ENCODE results near the gene CTSF. TPM values are rescaled to one million over a fixed set of nuclear protein-coding genes. Genes with fewer than 3 reads are reported as not detected.

The CTSF gene
- total RNA-seq, 4 donors from 2014 or later: 49.1 to 87.0 (median 60.6) TPM

DNA sequence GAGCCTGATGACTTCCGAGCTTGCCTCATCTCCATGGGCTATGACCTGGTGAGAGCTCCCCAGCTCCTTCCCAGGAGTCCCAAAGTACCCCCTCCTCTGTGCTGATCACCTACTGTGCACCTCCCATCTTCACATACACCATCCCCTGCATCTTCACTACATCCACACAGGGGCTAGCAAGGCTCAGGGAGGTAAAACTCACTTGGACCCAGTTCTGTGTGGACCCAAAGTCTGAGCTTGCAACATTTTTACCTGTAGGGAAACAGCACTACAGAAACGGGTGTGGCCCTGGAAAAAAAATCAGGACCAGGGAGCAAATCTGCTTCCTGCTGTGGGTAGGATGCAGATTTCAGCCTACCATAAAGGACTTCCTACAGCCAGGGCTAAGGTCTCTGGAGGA is 6.1 kb downstream of the CTSF start:
- intact Hi-C loops (cut with DNase I; ENCODE audit: low total_unique reads): no loop called here
- Histone ChIP-seq H3K36me3 (peaks cover 0 to 21% of the 10 kb centered on the region in 2 donors), H3K4me3 (no peak overlapping the region), H3K4me1 (peaks cover 6 to 14% of the 10 kb centered on the region in 2 donors), H3K9me3 (no peaks in the 10 kb centered on the region), H3K27ac (no peak overlapping the region), H3K27me3 (peaks cover 0 to 6% (median 0%) of the 10 kb centered on the region in 3 donors)
- no peak for ATAC-seq
- in situ Hi-C loops (cut with MboI; ENCODE audit: low sequenced_read_pairs in 4 of 4): no loop called here
- TF ChIP-seq POLR2A (IDR thresholded peaks at IDR 0.05): no peak
- TF ChIP-seq, protein P1, sequence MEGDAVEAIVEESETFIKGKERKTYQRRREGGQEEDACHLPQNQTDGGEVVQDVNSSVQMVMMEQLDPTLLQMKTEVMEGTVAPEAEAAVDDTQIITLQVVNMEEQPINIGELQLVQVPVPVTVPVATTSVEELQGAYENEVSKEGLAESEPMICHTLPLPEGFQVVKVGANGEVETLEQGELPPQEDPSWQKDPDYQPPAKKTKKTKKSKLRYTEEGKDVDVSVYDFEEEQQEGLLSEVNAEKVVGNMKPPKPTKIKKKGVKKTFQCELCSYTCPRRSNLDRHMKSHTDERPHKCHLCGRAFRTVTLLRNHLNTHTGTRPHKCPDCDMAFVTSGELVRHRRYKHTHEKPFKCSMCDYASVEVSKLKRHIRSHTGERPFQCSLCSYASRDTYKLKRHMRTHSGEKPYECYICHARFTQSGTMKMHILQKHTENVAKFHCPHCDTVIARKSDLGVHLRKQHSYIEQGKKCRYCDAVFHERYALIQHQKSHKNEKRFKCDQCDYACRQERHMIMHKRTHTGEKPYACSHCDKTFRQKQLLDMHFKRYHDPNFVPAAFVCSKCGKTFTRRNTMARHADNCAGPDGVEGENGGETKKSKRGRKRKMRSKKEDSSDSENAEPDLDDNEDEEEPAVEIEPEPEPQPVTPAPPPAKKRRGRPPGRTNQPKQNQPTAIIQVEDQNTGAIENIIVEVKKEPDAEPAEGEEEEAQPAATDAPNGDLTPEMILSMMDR (IDR thresholded peaks at IDR 0.05 in 4 of 5, conservative IDR thresholded peaks at IDR 0.05 in 1 of 5): no peak
- no peak for DNase-seq

DNA sequence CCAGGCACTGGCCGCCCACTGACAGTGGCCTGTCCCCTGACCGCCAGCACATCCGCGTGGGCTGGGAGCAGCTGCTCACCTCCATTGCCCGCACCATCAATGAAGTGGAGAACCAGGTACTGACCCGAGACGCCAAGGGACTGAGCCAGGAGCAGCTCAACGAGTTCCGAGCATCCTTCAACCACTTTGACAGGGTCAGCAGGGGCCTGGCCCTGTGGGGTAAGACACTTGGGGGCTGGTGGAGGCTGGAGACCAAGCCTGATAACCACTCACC is 6.5 kb downstream of the CTSF start:
- DNase-seq (no peak), ATAC-seq (no peak)
- H3K9me3 ChIP-seq: no peaks in the 10 kb centered on the region
- peaks cover 0 to 21% of the 10 kb centered on the region in 2 donors for H3K36me3 ChIP-seq
- peaks cover 6 to 10% of the 10 kb centered on the region in 2 donors for H3K4me1 ChIP-seq
- H3K27me3 ChIP-seq: peaks cover 0 to 6% (median 0%) of the 10 kb centered on the region in 3 donors
- no peak overlapping the region for H3K4me3 ChIP-seq
- no peak for TF ChIP-seq POLR2A (IDR thresholded peaks at IDR 0.05)
- TF ChIP-seq, protein P1 (IDR thresholded peaks at IDR 0.05 in 4 of 5, conservative IDR thresholded peaks at IDR 0.05 in 1 of 5): no peak
- no peak overlapping the region for H3K27ac ChIP-seq
- intact Hi-C loops (cut with DNase I; ENCODE audit: low total_unique reads): no loop called here
- in situ Hi-C loops (cut with MboI; ENCODE audit: low sequenced_read_pairs in 4 of 4): no loop called here

DNA sequence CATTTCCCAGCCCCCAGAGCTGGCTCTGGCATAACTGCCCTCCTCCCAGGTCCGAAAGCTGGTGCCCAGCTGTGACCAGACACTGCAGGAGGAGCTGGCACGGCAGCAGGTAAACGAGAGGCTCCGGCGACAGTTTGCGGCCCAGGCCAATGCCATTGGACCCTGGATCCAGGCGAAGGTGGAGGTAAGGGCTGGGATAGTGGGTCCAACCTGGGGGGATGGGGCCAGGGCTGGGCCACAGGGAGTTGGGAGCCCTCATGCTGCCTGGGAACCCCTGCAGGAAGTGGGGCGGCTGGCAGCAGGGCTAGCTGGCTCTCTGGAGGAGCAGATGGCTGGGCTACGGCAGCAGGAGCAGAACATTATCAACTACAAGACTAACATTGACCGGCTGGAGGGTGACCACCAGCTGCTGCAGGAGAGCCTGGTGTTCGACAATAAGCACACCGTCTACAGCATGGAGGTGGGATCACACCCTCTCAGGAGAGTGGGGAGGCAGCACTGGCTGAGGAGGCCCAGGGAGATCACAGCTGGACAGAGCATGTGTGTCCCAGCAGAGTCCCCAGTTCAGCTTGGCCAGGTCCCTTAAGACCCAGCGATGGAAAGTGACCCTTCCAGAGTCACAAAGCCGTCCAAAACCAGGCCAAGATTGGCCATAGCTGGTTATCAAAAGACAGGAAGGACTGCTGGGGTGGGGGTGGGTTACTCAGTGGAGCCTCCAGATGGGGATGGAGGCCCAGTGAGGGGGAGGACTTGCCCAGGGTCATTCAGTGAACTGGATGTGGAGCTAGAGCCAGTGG is 7.0 kb downstream of the CTSF start:
- ATAC-seq: no peak
- in situ Hi-C loops (cut with MboI; ENCODE audit: low sequenced_read_pairs in 4 of 4) (no loop called here), intact Hi-C loops (cut with DNase I; ENCODE audit: low total_unique reads) (no loop called here)
- Histone ChIP-seq H3K27me3 (peaks cover 0 to 6% (median 0%) of the 10 kb centered on the region in 3 donors), H3K27ac (no peak overlapping the region), H3K4me1 (peaks cover 6 to 10% of the 10 kb centered on the region in 2 donors), H3K4me3 (no peak overlapping the region), H3K9me3 (no peaks in the 10 kb centered on the region), H3K36me3 (peaks cover 0 to 21% of the 10 kb centered on the region in 2 donors)
- TF ChIP-seq, protein P1 (IDR thresholded peaks at IDR 0.05 in 4 of 5, conservative IDR thresholded peaks at IDR 0.05 in 1 of 5): no peak
- TF ChIP-seq POLR2A (IDR thresholded peaks at IDR 0.05): no peak
- no peak for DNase-seq

DNA sequence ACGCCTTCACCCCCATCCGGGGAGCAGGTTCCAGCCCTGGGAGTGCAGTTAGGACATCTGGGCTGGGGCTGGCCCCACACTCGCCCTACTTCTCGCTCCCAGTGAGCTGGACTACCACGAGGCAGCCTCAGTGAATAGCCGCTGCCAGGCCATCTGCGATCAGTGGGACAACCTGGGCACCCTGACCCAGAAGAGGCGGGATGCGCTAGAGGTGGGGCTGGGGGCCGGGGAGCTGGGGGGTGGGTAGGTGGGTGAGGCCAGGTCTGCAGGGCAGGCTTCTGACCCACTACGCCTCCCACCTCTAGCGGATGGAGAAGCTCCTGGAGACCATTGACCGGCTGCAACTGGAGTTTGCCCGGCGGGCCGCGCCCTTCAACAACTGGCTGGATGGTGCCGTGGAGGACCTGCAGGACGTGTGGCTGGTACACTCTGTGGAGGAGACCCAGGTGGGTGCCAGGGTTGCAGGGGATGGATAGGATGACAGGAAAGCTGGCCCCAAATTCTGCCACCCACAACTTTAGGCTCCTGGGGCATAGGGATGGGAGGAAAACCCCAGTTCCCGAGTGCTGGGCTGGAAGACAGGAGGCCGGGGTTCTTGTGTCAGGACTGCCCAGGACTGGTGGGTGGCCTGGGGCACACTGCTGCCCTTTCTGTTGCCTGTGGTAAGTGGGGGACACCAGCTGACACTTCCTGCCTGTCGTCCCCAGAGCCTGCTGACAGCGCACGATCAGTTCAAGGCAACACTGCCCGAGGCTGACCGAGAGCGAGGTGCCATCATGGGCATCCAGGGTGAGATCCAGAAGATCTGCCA is 8.3 kb downstream of the CTSF start:
- H3K4me3 ChIP-seq: no peak overlapping the region
- H3K4me1 ChIP-seq: peaks cover 6 to 10% of the 10 kb centered on the region in 2 donors
- DNase-seq (no peak), ATAC-seq (no peak)
- H3K27ac ChIP-seq: no peak overlapping the region
- in situ Hi-C loops (cut with MboI; ENCODE audit: low sequenced_read_pairs in 4 of 4) (no loop called here), intact Hi-C loops (cut with DNase I; ENCODE audit: low total_unique reads) (no loop called here)
- peaks cover 0 to 21% of the 10 kb centered on the region in 2 donors for H3K36me3 ChIP-seq
- H3K27me3 ChIP-seq: peaks cover 0 to 6% (median 0%) of the 10 kb centered on the region in 3 donors
- H3K9me3 ChIP-seq: no peaks in the 10 kb centered on the region
- no peak for TF ChIP-seq POLR2A (IDR thresholded peaks at IDR 0.05)
- TF ChIP-seq, protein P1 (IDR thresholded peaks at IDR 0.05 in 4 of 5, conservative IDR thresholded peaks at IDR 0.05 in 1 of 5): no peak

Data from gastrocnemius medialis (tissue), 4 donors.